IPS-15b (cell line): ENCODE results near the gene IL17C.

Source experiments
- H3K27me3 ChIP-seq: one replicate; pipeline ENCODE4 v1.6.1; 2013; ENCODE audit warnings: low read length; ENCODE audit not compliant: control insufficient read depth, insufficient read depth
- H3K36me3 ChIP-seq: one replicate; pipeline ENCODE4 v1.6.1; 2013; ENCODE audit warnings: low read length; ENCODE audit not compliant: control insufficient read depth, insufficient read depth
- H3K4me1 ChIP-seq: one replicate; pipeline ENCODE4 v1.6.1; 2013; ENCODE audit warnings: mild to moderate bottlenecking, low read length; ENCODE audit not compliant: control insufficient read depth, insufficient read depth
- H3K4me3 ChIP-seq: one replicate; pipeline ENCODE4 v1.5.1; 2013; ENCODE audit warnings: low read depth, low read length
- H3K9ac ChIP-seq: one replicate; pipeline ENCODE4 v1.6.1; 2013; ENCODE audit warnings: low read depth, mild to moderate bottlenecking, low read length
- H3K9me3 ChIP-seq: one replicate; pipeline ENCODE4 v1.6.1; 2013; ENCODE audit warnings: mild to moderate bottlenecking, low read length; ENCODE audit not compliant: control insufficient read depth, insufficient read depth

The IL17C gene

GRCh38 chr16:88686062-88686438, 47.7 kb downstream of the IL17C start:
- Histone ChIP-seq H3K36me3 (no peaks in the 10 kb centered on the region), H3K27me3 (peaks cover 12% of the 10 kb centered on the region), H3K4me1 (peaks cover 5% of the 10 kb centered on the region), H3K4me3 (peak overlapping the region; percentile 67), H3K9ac (peak overlapping the region; percentile 65), H3K9me3 (no peaks in the 10 kb centered on the region)

GRCh38 chr16:88686439-88687253, 48.3 kb downstream of the IL17C start, which contains the start of gene SNAI3:
Gene SNAI3 (minus strand): TSS chr16:88686507. CDS start chr16:88686406, 101 bp downstream.
- Histone ChIP-seq H3K36me3 (no peaks in the 10 kb centered on the region), H3K9me3 (no peaks in the 10 kb centered on the region), H3K4me3 (peak within 1 kb of the TSS; percentile 67), H3K9ac (peak within 1 kb of the TSS; percentile 65), H3K27me3 (peaks cover 12% of the 10 kb centered on the region), H3K4me1 (peaks cover 5% of the 10 kb centered on the region)

GRCh38 chr16:88687254-88687576, 48.8 kb downstream of the IL17C start:
- Histone ChIP-seq H3K4me1 (peaks cover 5% of the 10 kb centered on the region), H3K27me3 (peaks cover 12% of the 10 kb centered on the region), H3K9ac (no peak overlapping the region), H3K9me3 (no peaks in the 10 kb centered on the region), H3K4me3 (no peak overlapping the region), H3K36me3 (no peaks in the 10 kb centered on the region)

GRCh38 chr16:88687676-88688012, 49.3 kb downstream of the IL17C start:
- no peak overlapping the region for H3K9ac ChIP-seq
- peaks cover 5% of the 10 kb centered on the region for H3K4me1 ChIP-seq
- H3K27me3 ChIP-seq = peaks cover 12% of the 10 kb centered on the region

GRCh38 chr16:88688013-88688778, 49.8 kb downstream of the IL17C start:
- H3K4me3 ChIP-seq = no peak overlapping the region
- H3K9ac ChIP-seq = no peak overlapping the region
- peaks cover 5% of the 10 kb centered on the region for H3K4me1 ChIP-seq
- no peaks in the 10 kb centered on the region for H3K36me3 ChIP-seq
- H3K27me3 ChIP-seq = peaks cover 12% of the 10 kb centered on the region
- no peaks in the 10 kb centered on the region for H3K9me3 ChIP-seq

More at GRCh38 chr16:88687676-88688012, 49.3 kb downstream of the IL17C start:
- no peaks in the 10 kb centered on the region for H3K9me3 ChIP-seq
- no peak overlapping the region for H3K4me3 ChIP-seq
- H3K36me3 ChIP-seq = no peaks in the 10 kb centered on the region
